Breast epithelium (tissue), 4 donors: Measurements from ENCODE around the gene UGT1A8. TPM values are rescaled to one million over a fixed set of nuclear protein-coding genes. Genes with fewer than 3 reads are reported as not detected.

Source experiments
- DNase-seq, 2 donors: peaks; one replicate each; pipeline ENCODE4 v3.0.0-alpha.2; 2019; ENCODE audit warnings: low spot score in 2 of 2
- H3K27ac ChIP-seq, 2 donors: fragments of 200-600 bp; sonication (generic) in 1 of 2; one replicate each; pipeline ENCODE4 v1.5.1; 2016 to 2019; ENCODE audit warnings: mild to moderate bottlenecking in 1 of 2
- H3K27me3 ChIP-seq, 2 donors: fragments of 200-600 bp; sonication (generic) in 1 of 2; one replicate each; pipeline versions ENCODE4 v1.5.1 to v1.6.0; 2017 to 2019; ENCODE audit warnings: control low read depth in 1 of 2, mild to moderate bottlenecking in 1 of 2
- H3K36me3 ChIP-seq: fragments of 200-600 bp; one replicate; pipeline ENCODE4 v1.5.1; 2019
- H3K4me1 ChIP-seq, 2 donors: fragments of 200-600 bp; sonication (generic); one replicate each; pipeline ENCODE4 v1.5.1; 2016 to 2019; ENCODE audit warnings: control low read depth in 1 of 2
- H3K4me3 ChIP-seq, 3 donors: fragments of 200-600 bp; sonication (generic); 1 replicate in 2 of 3; 2 replicates in 1 of 3; pipeline ENCODE4 v1.5.1; 2016 to 2019; ENCODE audit warnings: mild to moderate bottlenecking in 3 of 3, moderate library complexity in 2 of 3
- H3K9me3 ChIP-seq, 2 donors: fragments of 200-600 bp; sonication (generic) in 1 of 2; one replicate each; pipeline ENCODE4 v1.5.1; 2016 to 2019; ENCODE audit warnings: control low read depth in 1 of 2
- POLR2A ChIP-seq: fragments of 450-650 bp; IDR thresholded peaks from one replicate; pipeline ENCODE4 v1.6.1; 2016; ENCODE audit warnings: antibody characterized with exemption, mild to moderate bottlenecking, moderate library complexity
- POLR2AphosphoS5 ChIP-seq, 3 donors: sonication (generic); formaldehyde crosslinking; IDR thresholded peaks; one replicate each; pipeline ENCODE4 v1.6.1; 2017; ENCODE audit warnings: antibody characterized with exemption in 3 of 3
- intact Hi-C: fragments of 100-400 bp; cut with DNase I; formaldehyde crosslinking; loops from one replicate; pipeline ENCODE4 v1.15.1; 2023; ENCODE audit warnings: low total_unique reads
- total RNA-seq, 3 donors: library from RNA; depleted of rRNA; stranded (reverse); fragments of >200 nt; gene quantifications; one replicate each; pipeline ENCODE4 v1.1.0, GENCODE V29; 2016
- TF ChIP-seq, protein P1 (sequence below), 3 donors: fragments of 450-650 bp; IDR thresholded peaks; one replicate each; pipeline ENCODE4 v1.5.1; 2016 to 2017; ENCODE audit warnings: antibody characterized with exemption in 3 of 3, mild to moderate bottlenecking in 3 of 3, moderate library complexity in 3 of 3

UGT1A8 gene
- total RNA-seq, 3 donors from 2014 or later, result not detected

DNA sequence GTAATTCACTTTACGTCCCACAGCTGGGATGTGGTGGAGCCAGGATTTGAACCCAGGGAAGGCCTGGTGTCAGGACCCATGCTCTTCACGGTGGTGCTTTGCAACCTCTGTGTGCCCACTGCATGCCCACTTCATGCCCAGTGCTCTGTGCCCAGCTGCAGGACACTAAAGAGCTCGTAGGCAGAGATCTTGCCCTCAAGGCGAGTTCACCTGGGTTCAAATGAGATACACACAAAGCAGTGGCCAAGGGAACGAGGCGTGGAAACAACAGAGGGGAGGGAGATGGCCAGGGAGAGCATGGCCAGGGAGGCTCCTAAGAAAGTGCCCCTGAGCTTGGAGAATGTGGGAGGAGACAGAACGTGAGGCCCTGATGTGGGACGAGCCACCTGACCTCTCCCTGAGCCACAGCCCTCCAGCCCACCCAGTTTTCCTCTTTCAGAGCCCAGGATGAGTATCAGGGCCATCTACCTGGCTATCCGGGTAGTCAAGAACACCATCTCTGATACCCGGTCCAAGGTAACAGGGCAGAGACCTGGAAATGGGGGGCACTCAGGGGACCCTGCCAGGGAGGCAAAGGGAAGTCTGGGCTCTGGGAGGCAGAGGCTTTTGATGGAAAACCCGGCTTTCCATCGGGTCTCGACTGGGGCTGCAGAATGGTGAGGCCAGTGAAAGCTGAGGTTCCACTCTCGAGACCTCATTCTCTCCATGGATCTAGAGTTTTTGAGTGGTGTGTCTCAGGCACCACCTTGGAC, 181.1 kb downstream of the UGT1A8 start:
- no peak overlapping the region for H3K4me3 ChIP-seq
- no peaks in the 10 kb centered on the region for H3K4me1 ChIP-seq
- no peak overlapping the region for H3K27ac ChIP-seq
- no peak for TF ChIP-seq POLR2A
- TF ChIP-seq, protein P1, sequence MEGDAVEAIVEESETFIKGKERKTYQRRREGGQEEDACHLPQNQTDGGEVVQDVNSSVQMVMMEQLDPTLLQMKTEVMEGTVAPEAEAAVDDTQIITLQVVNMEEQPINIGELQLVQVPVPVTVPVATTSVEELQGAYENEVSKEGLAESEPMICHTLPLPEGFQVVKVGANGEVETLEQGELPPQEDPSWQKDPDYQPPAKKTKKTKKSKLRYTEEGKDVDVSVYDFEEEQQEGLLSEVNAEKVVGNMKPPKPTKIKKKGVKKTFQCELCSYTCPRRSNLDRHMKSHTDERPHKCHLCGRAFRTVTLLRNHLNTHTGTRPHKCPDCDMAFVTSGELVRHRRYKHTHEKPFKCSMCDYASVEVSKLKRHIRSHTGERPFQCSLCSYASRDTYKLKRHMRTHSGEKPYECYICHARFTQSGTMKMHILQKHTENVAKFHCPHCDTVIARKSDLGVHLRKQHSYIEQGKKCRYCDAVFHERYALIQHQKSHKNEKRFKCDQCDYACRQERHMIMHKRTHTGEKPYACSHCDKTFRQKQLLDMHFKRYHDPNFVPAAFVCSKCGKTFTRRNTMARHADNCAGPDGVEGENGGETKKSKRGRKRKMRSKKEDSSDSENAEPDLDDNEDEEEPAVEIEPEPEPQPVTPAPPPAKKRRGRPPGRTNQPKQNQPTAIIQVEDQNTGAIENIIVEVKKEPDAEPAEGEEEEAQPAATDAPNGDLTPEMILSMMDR (IDR thresholded peaks at IDR 0.05), result no peak
- TF ChIP-seq POLR2AphosphoS5 (IDR thresholded peaks at IDR 0.05), result no peak
- no peaks in the 10 kb centered on the region for H3K36me3 ChIP-seq
- intact Hi-C loops, result no loop called here
- peak in 1 of 2 donors; percentile 8 for DNase-seq
- no peaks in the 10 kb centered on the region for H3K27me3 ChIP-seq
- no peaks in the 10 kb centered on the region for H3K9me3 ChIP-seq

DNA sequence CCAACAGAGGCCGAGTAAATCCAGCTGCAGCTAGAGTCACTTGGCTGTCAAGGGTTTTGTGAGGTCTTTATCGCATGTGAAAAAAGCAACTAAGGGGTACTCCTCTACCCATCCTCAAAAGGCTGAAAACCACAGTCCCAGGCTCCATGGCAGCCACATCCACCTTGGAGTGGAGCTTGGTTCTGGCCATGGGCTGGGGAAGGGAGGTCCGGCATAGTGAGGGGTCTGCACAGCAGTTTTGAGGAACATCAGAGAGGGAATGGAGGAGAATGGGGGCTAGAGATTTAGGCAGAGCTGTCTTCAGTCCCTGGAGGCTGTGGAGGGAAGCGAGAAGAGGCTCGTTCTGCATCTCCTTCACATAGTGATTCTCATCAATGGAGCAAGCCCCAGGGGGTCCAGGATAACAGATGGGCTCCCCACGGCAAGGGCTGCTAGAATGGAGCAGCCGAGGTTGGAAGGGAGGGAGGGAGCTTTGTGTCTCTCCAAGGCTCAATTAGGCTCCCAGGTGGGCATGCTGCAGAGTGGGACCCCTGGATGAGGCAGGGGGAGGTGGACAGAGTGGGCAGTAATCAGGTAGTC, 181.7 kb downstream of the UGT1A8 start:
- DNase-seq, result peak in 1 of 2 donors; percentile 7
- Histone ChIP-seq H3K36me3 (no peaks in the 10 kb centered on the region), H3K9me3 (no peaks in the 10 kb centered on the region), H3K27me3 (no peaks in the 10 kb centered on the region), H3K4me1 (no peaks in the 10 kb centered on the region), H3K27ac (no peak overlapping the region), H3K4me3 (no peak overlapping the region)
- intact Hi-C loops, result no loop called here
- TF ChIP-seq, protein P1 (IDR thresholded peaks at IDR 0.05), result no peak
- TF ChIP-seq POLR2AphosphoS5 (IDR thresholded peaks at IDR 0.05) (no peak), POLR2A (no peak)

DNA sequence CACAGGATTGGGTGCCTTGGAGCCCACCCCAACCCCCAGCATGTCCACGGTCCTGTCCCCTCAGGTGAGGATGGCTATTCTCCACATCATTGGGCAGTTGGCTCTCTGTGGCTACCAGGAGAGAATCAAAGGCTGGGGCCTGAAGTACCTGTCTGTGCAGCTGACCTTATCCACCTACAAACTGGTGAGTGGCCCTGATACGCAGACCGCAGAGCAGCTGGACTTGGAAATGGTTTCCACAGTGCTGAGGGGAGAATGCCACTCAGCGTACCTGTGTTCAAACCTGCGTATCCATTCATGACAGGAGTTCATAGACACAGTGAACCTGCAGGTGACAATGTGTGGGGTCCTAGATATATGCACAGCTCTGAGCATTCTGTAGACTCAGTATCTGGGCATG, 182.3 kb downstream of the UGT1A8 start:
- Histone ChIP-seq H3K27me3 (no peaks in the 10 kb centered on the region), H3K9me3 (no peaks in the 10 kb centered on the region), H3K4me3 (no peak overlapping the region), H3K36me3 (no peaks in the 10 kb centered on the region), H3K4me1 (no peaks in the 10 kb centered on the region), H3K27ac (no peak overlapping the region)
- TF ChIP-seq POLR2AphosphoS5 (IDR thresholded peaks at IDR 0.05) (no peak), POLR2A (no peak)
- TF ChIP-seq, protein P1 (IDR thresholded peaks at IDR 0.05), result no peak
- intact Hi-C loops, result no loop called here
- DNase-seq, result no peak

DNA sequence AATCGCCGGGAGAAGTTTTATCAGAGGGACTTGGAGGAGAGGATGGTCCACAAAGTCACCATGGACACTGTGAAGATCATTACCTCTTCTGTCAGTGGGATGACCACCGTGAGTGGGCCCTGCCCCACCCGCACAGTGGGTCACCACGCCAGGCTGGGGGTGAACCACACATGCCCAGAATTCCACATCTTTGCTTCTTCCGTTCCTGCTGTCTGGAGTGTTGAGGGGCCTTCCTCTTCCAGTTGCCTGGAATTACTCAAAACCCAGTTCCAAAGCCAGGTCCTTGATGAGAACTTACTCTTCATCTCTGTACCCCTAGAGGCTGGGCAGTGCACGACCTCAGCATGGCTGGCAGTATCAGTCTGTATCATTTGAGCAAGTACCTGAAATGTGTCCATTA, 182.8 kb downstream of the UGT1A8 start:
- Histone ChIP-seq H3K4me1 (no peaks in the 10 kb centered on the region), H3K27me3 (no peaks in the 10 kb centered on the region), H3K9me3 (no peaks in the 10 kb centered on the region), H3K4me3 (no peak overlapping the region), H3K36me3 (no peaks in the 10 kb centered on the region), H3K27ac (no peak overlapping the region)
- intact Hi-C loops, result no loop called here
- DNase-seq, result peak in 1 of 2 donors; percentile 2
- TF ChIP-seq POLR2AphosphoS5 (IDR thresholded peaks at IDR 0.05) (no peak), POLR2A (no peak)
- TF ChIP-seq, protein P1 (IDR thresholded peaks at IDR 0.05), result no peak

DNA sequence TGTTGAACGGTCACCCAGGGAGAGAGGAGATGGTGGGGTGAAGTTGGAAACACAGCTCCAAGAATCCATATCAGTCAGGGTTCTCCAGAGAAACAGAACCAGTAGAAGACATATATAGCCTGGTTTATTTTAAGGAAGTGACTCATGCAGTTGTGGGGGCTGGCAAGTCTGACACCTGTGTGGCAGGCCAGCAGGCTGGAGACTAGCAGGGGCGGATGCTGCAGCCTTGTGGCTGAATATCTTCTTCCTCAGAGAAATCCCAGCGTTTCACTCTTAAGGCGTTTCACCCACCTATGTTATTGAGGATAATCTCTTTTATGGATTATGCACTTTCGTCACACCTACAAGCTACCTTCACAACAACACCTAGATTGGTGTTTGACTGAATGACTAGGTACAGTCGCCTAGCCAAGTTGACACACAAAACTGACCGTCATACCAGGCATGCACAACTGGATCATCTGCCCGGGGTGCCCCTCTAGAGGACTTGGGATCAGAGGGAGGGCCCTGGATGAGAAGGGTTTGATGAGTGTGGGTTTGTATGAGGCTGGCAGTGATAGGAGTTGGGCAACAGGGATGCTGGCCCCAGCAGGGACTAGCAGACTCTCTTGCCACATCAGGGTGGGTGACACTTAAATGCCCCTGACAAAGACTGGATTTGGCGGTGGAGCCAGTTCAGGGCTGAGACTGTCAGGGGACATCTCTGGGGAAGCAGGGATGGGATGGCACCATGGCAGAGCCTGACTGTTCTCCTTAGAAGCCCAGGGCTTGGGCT, 184.1 kb downstream of the UGT1A8 start:
- no peaks in the 10 kb centered on the region for H3K9me3 ChIP-seq
- H3K27me3 ChIP-seq, result no peaks in the 10 kb centered on the region
- H3K36me3 ChIP-seq, result no peaks in the 10 kb centered on the region
- TF ChIP-seq, protein P1 (IDR thresholded peaks at IDR 0.05), result no peak
- no peak for TF ChIP-seq POLR2AphosphoS5 (IDR thresholded peaks at IDR 0.05)
- TF ChIP-seq POLR2A, result no peak
- intact Hi-C loops, result no loop called here
- no peak for DNase-seq
- no peaks in the 10 kb centered on the region for H3K4me1 ChIP-seq
- H3K4me3 ChIP-seq, result no peak overlapping the region
- H3K27ac ChIP-seq, result no peak overlapping the region
